Hematopoietic multipotent progenitor cell treated with erythropoietin and hydrocortisone succinate and interleukin-3 and kit ligand, for 6 days (in vitro differentiated cells): ENCODE data around the gene RHOD.

Experiments
- DNase-seq: peaks from one replicate; pipeline ENCODE4 v3.0.0-alpha.2; 2015

Gene RHOD

GRCh38 chr11:67062526-67063373 is 6.1 kb downstream of the RHOD start:
- DNase-seq = no peak

GRCh38 chr11:67066333-67066709 is 9.7 kb downstream of the RHOD start:
- DNase-seq = no peak

DNA sequence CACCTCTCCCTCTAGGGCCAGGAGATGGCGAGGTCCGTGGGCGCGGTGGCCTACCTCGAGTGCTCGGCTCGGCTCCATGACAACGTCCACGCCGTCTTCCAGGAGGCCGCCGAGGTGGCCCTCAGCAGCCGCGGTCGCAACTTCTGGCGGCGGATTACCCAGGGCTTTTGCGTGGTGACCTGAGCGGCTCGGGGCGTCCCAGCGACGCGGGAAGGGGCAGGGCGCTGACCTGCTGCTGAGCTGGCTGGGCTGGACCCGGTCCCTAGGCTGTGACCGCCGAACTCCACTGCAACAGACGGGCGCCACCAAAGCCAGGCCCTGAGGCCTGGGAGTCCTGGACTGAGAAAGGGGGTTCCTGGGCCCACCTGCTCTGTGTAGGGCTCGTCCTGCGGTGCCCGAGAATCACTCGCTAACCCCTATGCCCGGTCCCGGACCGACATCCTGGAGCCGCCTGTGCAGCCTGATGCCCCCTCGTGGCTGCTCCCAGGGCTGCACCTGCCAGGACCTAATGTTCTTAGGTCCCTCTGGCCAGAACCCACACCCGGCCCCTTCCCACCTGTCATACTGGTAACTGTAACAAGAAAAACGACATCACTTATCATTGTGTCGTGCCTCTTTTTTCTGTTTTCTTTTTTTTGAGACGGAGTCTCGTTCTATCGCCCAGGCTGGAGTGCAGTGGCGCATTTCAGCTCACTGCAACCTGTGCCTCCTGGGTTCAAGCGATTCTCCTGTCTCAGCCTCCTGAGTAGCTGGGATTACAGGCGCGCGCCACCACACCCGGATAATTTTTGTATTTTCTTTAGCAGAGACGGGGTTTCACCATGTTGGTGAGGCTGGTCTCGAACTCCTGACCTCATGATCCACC is 15.0 kb downstream of the RHOD start:
- peak; percentile 81 for DNase-seq

GRCh38 chr11:67072295-67072694 is 15.6 kb downstream of the RHOD start:
- DNase-seq = no peak

GRCh38 chr11:67073908-67074307 is 17.3 kb downstream of the RHOD start:
- DNase-seq = no peak

- DNase-seq = no peak
These were observed 19.6 kb downstream of the RHOD start for GRCh38 chr11:67076202-67076601.

GRCh38 chr11:67079065-67079705 is 22.5 kb downstream of the RHOD start:
- no peak for DNase-seq

- peak; percentile 56 for DNase-seq
These were observed 25.6 kb downstream of the RHOD start for GRCh38 chr11:67082071-67082791.

DNA sequence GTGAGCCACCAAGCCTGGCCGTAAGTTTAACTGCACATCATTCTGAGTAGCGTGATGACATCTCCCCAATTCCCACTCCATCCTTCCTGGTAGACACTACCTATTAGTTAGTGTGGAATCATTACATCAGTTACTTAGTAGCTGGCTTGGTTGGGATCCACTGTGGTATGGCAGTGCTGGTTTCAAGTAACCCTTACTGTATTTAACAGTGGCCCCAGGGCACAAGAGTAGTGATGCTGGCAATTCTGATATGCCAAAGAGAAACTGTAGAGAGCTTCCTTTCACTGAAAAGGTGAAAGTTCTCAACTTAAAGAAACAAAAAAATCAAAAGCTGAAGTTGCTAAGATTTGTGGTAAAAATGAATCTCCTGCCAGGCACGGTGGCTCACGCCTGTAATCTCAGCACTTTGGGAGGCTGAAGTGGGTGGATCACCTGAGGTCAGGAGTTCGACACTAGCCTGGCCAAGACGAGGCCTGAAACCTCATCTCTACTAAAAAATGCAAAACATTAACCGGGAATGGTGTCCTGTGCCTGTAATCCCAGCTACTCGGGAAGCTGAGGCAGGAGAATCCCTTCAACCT is 27.2 kb downstream of the RHOD start:
- no peak for DNase-seq

DNA sequence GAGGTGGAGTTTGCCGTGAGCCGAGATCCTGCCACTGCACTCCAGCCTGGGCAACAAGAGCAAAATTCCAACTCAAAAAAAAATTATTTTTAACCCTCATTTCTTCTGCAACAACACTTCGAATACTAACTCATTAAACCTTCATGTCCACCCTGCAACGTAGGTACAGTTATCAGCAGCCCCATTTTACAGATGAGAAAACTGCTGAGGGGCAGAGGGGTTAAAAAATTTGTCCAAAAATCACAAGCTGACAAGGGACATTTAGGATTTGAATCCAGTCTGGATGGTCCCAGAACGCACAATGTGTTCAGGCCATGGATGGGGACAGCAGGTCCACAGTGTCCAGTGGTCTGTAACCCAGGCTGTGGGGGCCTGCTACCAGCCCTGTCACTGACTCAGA is 29.0 kb downstream of the RHOD start:
- no peak for DNase-seq

DNA sequence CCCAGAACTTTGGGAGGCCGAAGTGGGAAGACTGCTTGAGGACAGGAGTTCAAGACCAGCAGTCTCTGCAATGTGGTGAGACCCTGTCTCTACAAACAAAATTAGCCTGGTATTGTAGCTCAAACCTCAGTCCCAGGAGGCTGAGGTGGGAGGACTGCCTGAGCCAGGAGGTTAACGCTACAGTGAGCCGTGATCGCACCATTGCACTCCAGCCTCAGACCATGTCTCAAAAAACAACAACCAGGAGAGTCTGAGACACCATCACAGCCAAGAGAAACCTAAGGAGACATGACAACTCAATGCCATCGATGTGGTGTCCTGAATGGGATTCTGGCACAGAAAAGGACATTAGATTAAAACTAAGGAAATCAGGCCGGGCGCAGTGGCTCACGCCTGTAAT is 34.1 kb downstream of the RHOD start:
- no peak for DNase-seq

DNA sequence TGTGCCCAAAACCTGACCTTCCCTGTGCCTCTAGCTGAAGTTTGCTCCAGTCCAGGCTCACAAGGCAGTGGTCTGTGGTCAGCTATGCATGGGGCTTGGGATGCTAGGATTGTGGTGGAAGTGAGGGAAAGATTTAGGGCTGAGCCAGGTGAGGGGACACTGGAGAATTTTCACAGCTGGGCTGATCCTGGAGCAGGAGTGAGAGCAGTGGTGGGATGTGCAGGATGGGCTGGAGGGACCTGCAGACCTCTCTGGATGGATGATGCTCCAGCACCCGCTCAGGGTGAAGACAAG is 38.5 kb downstream of the RHOD start:
- no peak for DNase-seq

- no peak for DNase-seq
These were observed 42.3 kb downstream of the RHOD start for GRCh38 chr11:67098799-67099429.

- no peak for DNase-seq
These were observed 43.2 kb downstream of the RHOD start for GRCh38 chr11:67099831-67100324.

DNA sequence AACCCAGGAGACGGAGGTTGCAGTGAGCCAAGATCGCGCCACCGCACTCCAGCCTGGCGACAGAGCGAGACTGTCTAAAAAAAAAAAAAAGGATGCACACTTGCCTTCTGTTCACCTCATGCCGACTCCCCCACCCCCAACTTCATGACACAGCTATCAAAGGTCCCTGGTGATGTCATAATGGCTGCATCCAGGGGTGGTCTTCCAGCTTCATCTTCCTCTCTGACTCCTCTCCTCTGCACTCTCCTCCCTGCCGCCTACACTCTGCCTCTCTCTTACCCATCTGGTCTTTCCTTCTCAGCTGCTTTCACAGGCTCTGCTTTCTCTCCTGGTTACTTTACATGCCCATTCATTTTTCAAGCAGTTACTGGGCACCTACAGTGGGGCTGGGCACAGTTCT is 46.0 kb downstream of the RHOD start:
- DNase-seq = no peak

DNA sequence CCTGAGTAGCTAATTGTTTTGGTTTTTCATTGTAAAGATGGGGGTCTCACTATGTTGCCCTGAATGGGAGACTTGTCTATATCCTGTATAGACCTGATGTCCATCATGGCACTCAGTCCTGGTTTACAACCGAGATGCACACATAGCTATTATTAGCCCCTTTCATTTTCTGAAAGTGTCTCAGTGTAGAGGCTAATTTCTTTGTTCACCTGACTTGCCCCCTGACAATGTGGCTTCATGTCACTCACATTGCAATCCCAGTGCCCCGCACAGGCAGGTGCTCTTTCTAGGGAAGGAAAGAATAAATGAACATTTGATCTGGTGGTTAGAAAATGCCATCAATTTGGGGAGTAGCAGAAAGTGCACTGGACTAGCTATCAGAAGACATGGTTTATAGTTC is 49.3 kb downstream of the RHOD start:
- no peak for DNase-seq

GRCh38 chr11:67111261-67111660 is 54.6 kb downstream of the RHOD start:
- DNase-seq = no peak

- DNase-seq = peak; percentile 34
These were observed 56.6 kb downstream of the RHOD start for GRCh38 chr11:67113231-67113721.

DNA sequence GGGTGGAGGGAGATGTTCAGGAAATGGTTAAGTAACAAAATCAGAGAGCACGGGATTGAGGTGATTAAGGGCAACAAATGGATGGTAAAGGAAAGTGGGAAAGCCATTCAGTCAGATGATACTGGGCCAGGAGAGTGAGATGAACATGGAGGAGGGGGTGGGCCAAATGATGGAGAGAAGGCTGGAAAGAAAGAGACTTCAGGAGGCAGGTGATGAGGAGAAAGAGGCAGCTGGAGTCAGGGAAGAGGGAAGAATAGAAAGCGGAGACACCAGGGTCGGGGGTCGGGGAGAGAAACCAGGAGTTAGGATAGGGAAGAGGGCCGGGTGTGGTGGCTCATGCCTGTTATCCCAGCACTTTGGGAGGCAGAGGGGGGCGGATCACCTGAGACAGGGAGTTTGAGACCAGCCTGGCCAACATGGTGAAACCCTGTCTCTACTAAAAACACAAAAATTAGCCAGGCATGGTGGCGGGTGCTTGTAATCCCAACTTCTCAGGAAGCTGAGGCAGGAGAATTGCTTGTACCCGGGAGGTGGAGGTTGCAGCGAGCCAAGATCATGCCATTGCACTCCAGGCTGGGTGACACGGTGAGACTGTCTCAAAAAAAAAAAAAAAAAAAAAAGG is 57.7 kb downstream of the RHOD start:
- no peak for DNase-seq

GRCh38 chr11:67116758-67117105 is 60.1 kb downstream of the RHOD start:
- no peak for DNase-seq

- peak; percentile 33 for DNase-seq
These were observed 60.5 kb downstream of the RHOD start for GRCh38 chr11:67117176-67117575.
